GM23338 (cell line): ENCODE measurements around the gene TCEA2. TPM values are rescaled to one million over a fixed set of nuclear protein-coding genes. Genes with fewer than 3 reads are reported as not detected.

Source experiments
- ATAC-seq: fragments of 200-7000 bp; cut with Tn5 transposase; 3 replicates; pipeline ENCODE4 v1.9.1; 2020
- DNase-seq: peaks from one replicate; pipeline ENCODE4 v3.0.0-alpha.2; 2015; ENCODE audit warnings: low spot score
- H2AFZ ChIP-seq: fragments of 200-600 bp; sonication (generic); 2 replicates; pipeline ENCODE4 v1.8.0; 2016; ENCODE audit warnings: antibody characterized with exemption, mild to moderate bottlenecking, moderate library complexity
- H3F3A ChIP-seq: fragments of 200-600 bp; sonication (generic); replicated peaks from 2 replicates; pipeline ENCODE4 v1.8.0; 2017; ENCODE audit warnings: antibody characterized with exemption, mixed run types, low read depth
- H3K27ac ChIP-seq: fragments of 200-600 bp; sonication (generic); 2 replicates; pipeline ENCODE4 v1.6.1; 2016; ENCODE audit warnings: low read depth
- H3K27me3 ChIP-seq: fragments of 200-600 bp; sonication (generic); 2 replicates; pipeline ENCODE4 v1.8.0; 2016; ENCODE audit warnings: mild to moderate bottlenecking, mixed run types, moderate library complexity; ENCODE audit not compliant: insufficient read depth
- H3K36me3 ChIP-seq: fragments of 200-600 bp; sonication (generic); 2 replicates; pipeline ENCODE4 v1.8.0; 2016; ENCODE audit warnings: mild to moderate bottlenecking; ENCODE audit not compliant: insufficient read depth
- H3K4me1 ChIP-seq: fragments of 200-600 bp; sonication (generic); 2 replicates; pipeline ENCODE4 v1.8.0; 2016; ENCODE audit warnings: mild to moderate bottlenecking, moderate library complexity; ENCODE audit not compliant: insufficient read depth
- H3K4me2 ChIP-seq: fragments of 200-600 bp; sonication (generic); 2 replicates; pipeline ENCODE4 v1.7.1; 2017; ENCODE audit warnings: mixed run types
- H3K4me3 ChIP-seq: fragments of 200-600 bp; sonication (generic); 2 replicates; pipeline ENCODE4 v1.6.1; 2016; ENCODE audit warnings: mixed run types
- H3K79me2 ChIP-seq: fragments of 200-600 bp; sonication (generic); replicated peaks from 2 replicates; pipeline ENCODE4 v1.8.0; 2017; ENCODE audit warnings: mild to moderate bottlenecking; ENCODE audit not compliant: insufficient read depth
- H3K9me2 ChIP-seq: fragments of 200-600 bp; sonication (generic); 2 replicates; pipeline ENCODE4 v1.8.0; 2017; ENCODE audit not compliant: insufficient read depth
- H4K20me1 ChIP-seq: fragments of 200-600 bp; sonication (generic); replicated peaks from 2 replicates; pipeline ENCODE4 v1.8.0; 2017; ENCODE audit warnings: mild to moderate bottlenecking; ENCODE audit not compliant: insufficient read depth
- H3K27ac Mint-ChIP-seq: 2 replicates; pipeline ENCODE4 v1.8.0; 2020; ENCODE audit warnings: inconsistent platforms, mild to moderate bottlenecking, moderate library complexity, mixed read lengths
- H3K27me3 Mint-ChIP-seq: 3 replicates; pipeline ENCODE4 v1.8.0; 2022; ENCODE audit warnings: low read depth, mild to moderate bottlenecking, moderate library complexity, mixed read lengths, inconsistent platforms; ENCODE audit not compliant: insufficient read depth, poor library complexity
- H3K36me3 Mint-ChIP-seq: 3 replicates; pipeline ENCODE4 v1.8.0; 2021; ENCODE audit warnings: low read depth, mild to moderate bottlenecking, inconsistent platforms, moderate library complexity, mixed read lengths
- H3K4me1 Mint-ChIP-seq: 3 replicates; pipeline ENCODE4 v1.8.0; 2020; ENCODE audit warnings: mild to moderate bottlenecking, inconsistent platforms, mixed read lengths
- H3K4me3 Mint-ChIP-seq: 3 replicates; pipeline ENCODE4 v1.8.0; 2021; ENCODE audit warnings: moderate library complexity, mild to moderate bottlenecking, inconsistent platforms, mixed read lengths
- H3K9me3 Mint-ChIP-seq: 3 replicates; pipeline ENCODE4 v1.8.0; 2020; ENCODE audit warnings: moderate library complexity, mild to moderate bottlenecking, inconsistent platforms, mixed read lengths
- CREB1 ChIP-seq: fragments of 250-450 bp; sonication (Bioruptor Pico); IDR thresholded peaks from 2 replicates; pipeline ENCODE4 v1.5.0; 2020; ENCODE audit warnings: low read depth, mild to moderate bottlenecking, moderate library complexity
- CTCF ChIP-seq, 2 experiments: fragments of 200-600 bp in 1 of 2; sonication (generic) in 1 of 2; conservative IDR thresholded peaks; 2 replicates each; pipeline versions ENCODE4 v1.5.1 to v1.6.1; 2016 to 2017; ENCODE audit warnings: antibody characterized with exemption in 2 of 2, low read depth in 2 of 2, mild to moderate bottlenecking in 2 of 2, moderate library complexity in 1 of 2
- ETS1 ChIP-seq: IDR thresholded peaks from 2 replicates; pipeline ENCODE4 v1.6.1; 2016; ENCODE audit warnings: antibody characterized with exemption
- EZH2 ChIP-seq: fragments of 200-600 bp; sonication (generic); IDR thresholded peaks from one replicate; pipeline ENCODE4 v1.8.0; 2017; ENCODE audit warnings: antibody characterized with exemption, mild to moderate bottlenecking, low read depth; ENCODE audit not compliant: unreplicated experiment
- EZH2phosphoT487 ChIP-seq: fragments of 200-600 bp; sonication (generic); IDR thresholded peaks from one replicate; pipeline ENCODE4 v1.8.1; 2018; ENCODE audit warnings: antibody characterized with exemption; ENCODE audit not compliant: unreplicated experiment
- JUNB ChIP-seq: IDR thresholded peaks from one replicate; pipeline ENCODE4 v1.6.1; 2016; ENCODE audit warnings: antibody characterized with exemption; ENCODE audit not compliant: unreplicated experiment
- NANOG ChIP-seq: IDR thresholded peaks from 2 replicates; pipeline ENCODE4 v1.6.1; 2016; ENCODE audit warnings: antibody characterized with exemption, borderline replicate concordance
- POLR2AphosphoS5 ChIP-seq: IDR thresholded peaks from 2 replicates; pipeline ENCODE4 v1.6.1; 2016; ENCODE audit warnings: antibody characterized with exemption, low read depth
- REST ChIP-seq: IDR thresholded peaks from one replicate; pipeline ENCODE4 v1.6.1; 2018; ENCODE audit warnings: antibody characterized with exemption; ENCODE audit not compliant: unreplicated experiment
- STAT1 ChIP-seq: IDR thresholded peaks from one replicate; pipeline ENCODE4 v1.6.1; 2016; ENCODE audit warnings: antibody characterized with exemption; ENCODE audit not compliant: unreplicated experiment
- ZNF114 ChIP-seq: fragments of 250-450 bp; sonication (Bioruptor Pico); IDR thresholded peaks from 2 replicates; pipeline ENCODE4 v1.5.0; 2020; ENCODE audit warnings: mild to moderate bottlenecking, moderate library complexity
- ZNF331 ChIP-seq: fragments of 250-450 bp; sonication (Bioruptor Pico); IDR thresholded peaks from 2 replicates; pipeline ENCODE4 v1.5.0; 2020; ENCODE audit warnings: low read depth, mild to moderate bottlenecking, moderate library complexity
- ZNF462 ChIP-seq: fragments of 250-450 bp; sonication (Bioruptor Pico); IDR thresholded peaks from 2 replicates; pipeline ENCODE4 v1.5.0; 2020; ENCODE audit warnings: mild to moderate bottlenecking, moderate library complexity
- polyA plus RNA-seq: library from polyadenylated mRNA; unstranded; fragments of >200 nt; fragmentation: Nextera tagmentation; extraction: Ambion mirVana; gene quantifications from 2 replicates; pipeline ENCODE4 v1.2.1, GENCODE V29; 2016
- total RNA-seq: library from RNA; depleted of rRNA; stranded (reverse); fragments of >200 nt; shearing (Covaris generic); gene quantifications from 2 replicates; pipeline ENCODE4 v1.2.3, GENCODE V29; 2014

Gene TCEA2
- total and polyA plus RNA-seq, 2 experiments from 2014 or later, result 21.0 to 54.4 TPM

GRCh38 chr20:64069209-64069613 is 6.2 kb downstream of the TCEA2 start:
- Mint-ChIP-seq H3K27ac (no peak overlapping the region), H3K36me3 (peaks cover 2% of the 10 kb centered on the region; the same call in 1 of the 3 replicates)
- H3K79me2 ChIP-seq, result no peaks in the 10 kb centered on the region

More at GRCh38 chr20:64069209-64069613, 6.2 kb downstream of the TCEA2 start:
- Histone ChIP-seq H3K4me3 (no peak overlapping the region), H3K27me3 (no peaks in the 10 kb centered on the region), H3K4me1 (peaks cover 6% of the 10 kb centered on the region; the same call in 1 of the 2 replicates), H2AFZ (no peak overlapping the region), H3K9me2 (no peaks in the 10 kb centered on the region), H4K20me1 (no peaks in the 10 kb centered on the region), H3K4me2 (no peak overlapping the region), H3F3A (no peaks in the 10 kb centered on the region), H3K36me3 (no peaks in the 10 kb centered on the region), H3K27ac (no peak overlapping the region)
- Mint-ChIP-seq H3K4me3 (no peak overlapping the region), H3K4me1 (peaks cover 21% of the 10 kb centered on the region), H3K27me3 (peaks cover 11% of the 10 kb centered on the region), H3K9me3 (no peaks in the 10 kb centered on the region)
- no peak for TF ChIP-seq ZNF114
- TF ChIP-seq ZNF331, result no peak
- no peak for TF ChIP-seq ZNF462 (CRISPR knock-in tag)
- TF ChIP-seq EZH2, result no peak
- TF ChIP-seq POLR2AphosphoS5, result no peak
- TF ChIP-seq CTCF (conservative IDR thresholded peaks at IDR 0.05; ENCODE audit: low read depth in 2 of 2), result no peak
- TF ChIP-seq JUNB, result no peak
- TF ChIP-seq STAT1, result no peak
- TF ChIP-seq EZH2phosphoT487, result no peak
- no peak for TF ChIP-seq REST
- TF ChIP-seq ETS1, result no peak
- no peak for TF ChIP-seq CREB1 (CRISPR knock-in tag)
- no peak for TF ChIP-seq NANOG
- DNase-seq (no peak), ATAC-seq (peak; percentile 3; the same call in 1 of the 3 replicates)
